Activated CD8-positive, alpha-beta T cell treated with anti-CD3 and anti-CD28 coated beads, Interleukin-2, amount 10 ng/mL, durations not matched to agents 7 days and 5 days (primary cell): ENCODE measurements around the gene ZBTB26. TPM values are rescaled to one million over a fixed set of nuclear protein-coding genes. Genes with fewer than 3 reads are reported as not detected.
A peak's percentile ranks its signal among the peaks of the same experiment; 100 is the strongest.

ENCODE experiments used
- ATAC-seq: fragments of 150-1000 bp; cut with Tn5 transposase; one replicate; pipeline ENCODE4 v1.10.0; 2021; ENCODE audit warnings: moderate library complexity
- CTCF ChIA-PET: fragments of 350-600 bp; sonication (Branson Sonifier 250); formaldehyde crosslinking; loops from one replicate; lab custom pipeline; 2021; ENCODE audit warnings: antibody characterized with exemption; lab: Charles Lee
- POLR2A ChIA-PET: fragments of 350-600 bp; sonication (Branson Sonifier 250); formaldehyde crosslinking; loops from one replicate; lab custom pipeline; 2021; ENCODE audit warnings: antibody characterized with exemption; lab: Charles Lee
- DNase-seq: peaks from one replicate; pipeline ENCODE4 v3.0.0-alpha.2; 2020
- H3K27ac Mint-ChIP-seq: one replicate; pipeline ENCODE4 v1.8.0; 2021; ENCODE audit warnings: mild to moderate bottlenecking, mixed read lengths
- H3K27me3 Mint-ChIP-seq: one replicate; pipeline ENCODE4 v1.8.0; 2021; ENCODE audit warnings: low read depth, mixed read lengths
- H3K36me3 Mint-ChIP-seq: one replicate; pipeline ENCODE4 v1.8.0; 2021; ENCODE audit warnings: low read depth, mixed read lengths
- H3K4me1 Mint-ChIP-seq: one replicate; pipeline ENCODE4 v1.8.0; 2021; ENCODE audit warnings: low read depth, mixed read lengths
- H3K4me3 Mint-ChIP-seq: one replicate; pipeline ENCODE4 v1.8.0; 2021; ENCODE audit warnings: mild to moderate bottlenecking, mixed read lengths
- H3K9me3 Mint-ChIP-seq: one replicate; pipeline ENCODE4 v1.8.0; 2022; ENCODE audit warnings: mixed read lengths; ENCODE audit not compliant: insufficient read depth
- total RNA-seq, 2 experiments: library from RNA; stranded (reverse); gene quantifications; one replicate each; pipeline ENCODE4 v1.2.3, GENCODE V29; 2021

Gene ZBTB26
- total RNA-seq, 2 experiments from 2014 or later: 6.6 to 7.1 TPM

- CTCF ChIA-PET: interaction anchor here (1.6 kb wide), 1 partner anchor 44 kb away, joined by 3 read pairs; no protein-coding TSS in a partner anchor
- Mint-ChIP-seq H3K27ac (peak overlapping the region; percentile 27), H3K9me3 (no peaks in the 10 kb centered on the region), H3K36me3 (peaks cover 9% of the 10 kb centered on the region), H3K4me1 (peaks cover 55% of the 10 kb centered on the region), H3K4me3 (no peak overlapping the region), H3K27me3 (no peaks in the 10 kb centered on the region)
- DNase-seq: no peak
- POLR2A ChIA-PET: no interaction called here
- no peak for ATAC-seq
Measured at GRCh38 chr9:122944960-122945888, 13.9 kb upstream of the ZBTB26 start.

GRCh38 chr9:122941582-122942234, 10.4 kb upstream of the ZBTB26 start:
- no peaks in the 10 kb centered on the region for H3K9me3 Mint-ChIP-seq
- peaks cover 38% of the 10 kb centered on the region for H3K4me1 Mint-ChIP-seq
- H3K27ac Mint-ChIP-seq: peak overlapping the region; percentile 86
- ATAC-seq: no peak
- H3K27me3 Mint-ChIP-seq: no peaks in the 10 kb centered on the region
- H3K4me3 Mint-ChIP-seq: peak overlapping the region; percentile 91
- H3K36me3 Mint-ChIP-seq: peaks cover 16% of the 10 kb centered on the region
- no peak for DNase-seq
- POLR2A ChIA-PET: interaction anchor here (0.6 to 4.6 kb wide), 9 partner anchors 11 to 121 kb away, joined by 3 to 46 read pairs (median 4); partner anchors contain the start of genes PDCL, RC3H2, ZBTB26 and ZBTB6
- CTCF ChIA-PET: interaction anchor here (1.0 to 3.5 kb wide), 3 partner anchors 9 to 49 kb away, joined by 3 to 14 read pairs (median 4); partner anchors contain the start of gene ZBTB26

- POLR2A ChIA-PET: interaction anchor here (0.6 to 4.6 kb wide), 14 partner anchors 10 to 880 kb away, joined by 3 to 46 read pairs (median 4); partner anchors contain the start of genes PDCL, RC3H2, ZBTB26 and ZBTB6
- peaks cover 36% of the 10 kb centered on the region for H3K4me1 Mint-ChIP-seq
Measured at GRCh38 chr9:122940749-122941581, 9.7 kb upstream of the ZBTB26 start, which contains the start of gene RABGAP1. TSS of gene RABGAP1 (plus strand) at chr9:122941020. CDS start at chr9:122957060, 16,040 bp downstream.

GRCh38 chr9:122940454-122940748, 9.1 kb upstream of the ZBTB26 start:
- no peaks in the 10 kb centered on the region for H3K9me3 Mint-ChIP-seq
- peaks cover 23% of the 10 kb centered on the region for H3K36me3 Mint-ChIP-seq
- peak overlapping the region; percentile 78 for H3K27ac Mint-ChIP-seq
- ChIA-PET POLR2A (interaction anchor here (0.6 to 4.6 kb wide), 11 partner anchors 10 to 879 kb away, joined by 3 to 46 read pairs (median 4); partner anchors contain the start of genes PDCL, RC3H2, ZBTB26 and ZBTB6), CTCF (interaction anchor here (0.6 to 3.5 kb wide), 6 partner anchors 8 to 476 kb away, joined by 3 to 14 read pairs (median 3); partner anchors contain the start of genes RC3H2 and ZBTB26)
- DNase-seq: no peak
- no peaks in the 10 kb centered on the region for H3K27me3 Mint-ChIP-seq
- H3K4me3 Mint-ChIP-seq: peak overlapping the region; percentile 91
- ATAC-seq: no peak
- H3K4me1 Mint-ChIP-seq: peaks cover 30% of the 10 kb centered on the region

More at GRCh38 chr9:122940749-122941581, 9.7 kb upstream of the ZBTB26 start, which contains the start of gene RABGAP1:
- peak; percentile 99 for DNase-seq
- peaks cover 23% of the 10 kb centered on the region for H3K36me3 Mint-ChIP-seq
- CTCF ChIA-PET: interaction anchor here (0.7 to 3.5 kb wide), 6 partner anchors 9 to 477 kb away, joined by 3 to 14 read pairs (median 3); partner anchors contain the start of genes RC3H2 and ZBTB26
- peak within 1 kb of the TSS; percentile 86 for H3K27ac Mint-ChIP-seq
- ATAC-seq: peak; percentile 99
- H3K27me3 Mint-ChIP-seq: no peaks in the 10 kb centered on the region
- no peaks in the 10 kb centered on the region for H3K9me3 Mint-ChIP-seq
- H3K4me3 Mint-ChIP-seq: peak within 1 kb of the TSS; percentile 91

- DNase-seq (no peak), ATAC-seq (no peak)
- no peaks in the 10 kb centered on the region for H3K9me3 Mint-ChIP-seq
- H3K36me3 Mint-ChIP-seq: peaks cover 23% of the 10 kb centered on the region
- H3K27me3 Mint-ChIP-seq: no peaks in the 10 kb centered on the region
- no peak overlapping the region for H3K27ac Mint-ChIP-seq
- H3K4me3 Mint-ChIP-seq: no peak overlapping the region
- ChIA-PET CTCF (interaction anchor here (0.6 kb wide), 1 partner anchor 82 kb away, joined by 3 read pairs; no protein-coding TSS in a partner anchor), POLR2A (interaction anchor here (0.6 to 4.6 kb wide), 5 partner anchors 9 to 57 kb away, joined by 3 to 46 read pairs (median 12); partner anchors contain the start of genes RC3H2, ZBTB26 and ZBTB6)
- peaks cover 26% of the 10 kb centered on the region for H3K4me1 Mint-ChIP-seq
Measured at GRCh38 chr9:122939601-122940000, 8.3 kb upstream of the ZBTB26 start.

- H3K36me3 Mint-ChIP-seq: peaks cover 28% of the 10 kb centered on the region
- no peak overlapping the region for H3K4me3 Mint-ChIP-seq
- CTCF ChIA-PET: no interaction called here
- H3K27ac Mint-ChIP-seq: no peak overlapping the region
- peaks cover 27% of the 10 kb centered on the region for H3K4me1 Mint-ChIP-seq
- DNase-seq (no peak), ATAC-seq (no peak)
- no peaks in the 10 kb centered on the region for H3K9me3 Mint-ChIP-seq
- no peaks in the 10 kb centered on the region for H3K27me3 Mint-ChIP-seq
- POLR2A ChIA-PET: no interaction called here
Measured at GRCh38 chr9:122936883-122937282, 5.6 kb upstream of the ZBTB26 start.

- Mint-ChIP-seq H3K27ac (no peak overlapping the region), H3K9me3 (no peaks in the 10 kb centered on the region), H3K4me3 (no peak overlapping the region), H3K36me3 (peaks cover 29% of the 10 kb centered on the region), H3K27me3 (no peaks in the 10 kb centered on the region), H3K4me1 (peaks cover 22% of the 10 kb centered on the region)
- CTCF ChIA-PET: no interaction called here
- ATAC-seq (no peak), DNase-seq (no peak)
- POLR2A ChIA-PET: no interaction called here
Measured at GRCh38 chr9:122936464-122936863, 5.2 kb upstream of the ZBTB26 start.

GRCh38 chr9:122930541-122931225, 629 bp downstream of the ZBTB26 start:
- POLR2A ChIA-PET: interaction anchor here (1.6 to 4.8 kb wide), 3 partner anchors 10 to 27 kb away, joined by 22 to 46 read pairs (median 36); partner anchors contain the start of genes RABGAP1, RC3H2 and ZBTB6
- Mint-ChIP-seq H3K4me3 (no peak overlapping the region), H3K27me3 (no peaks in the 10 kb centered on the region), H3K4me1 (peaks cover 12% of the 10 kb centered on the region), H3K36me3 (peaks cover 9% of the 10 kb centered on the region), H3K27ac (no peak overlapping the region), H3K9me3 (no peaks in the 10 kb centered on the region)
- CTCF ChIA-PET: interaction anchor here (0.9 to 3.1 kb wide), 5 partner anchors 7 to 18 kb away, joined by 3 to 14 read pairs (median 6); partner anchors contain the start of genes RABGAP1 and ZBTB6
- DNase-seq (no peak), ATAC-seq (no peak)

- DNase-seq (no peak), ATAC-seq (no peak)
- Mint-ChIP-seq H3K27me3 (no peaks in the 10 kb centered on the region), H3K9me3 (no peaks in the 10 kb centered on the region), H3K27ac (no peak overlapping the region), H3K4me1 (peaks cover 9% of the 10 kb centered on the region), H3K4me3 (no peak overlapping the region), H3K36me3 (peaks cover 7% of the 10 kb centered on the region)
- POLR2A ChIA-PET: interaction anchor here (0.8 to 4.8 kb wide), 3 partner anchors 11 to 25 kb away, joined by 4 to 46 read pairs (median 36); partner anchors contain the start of genes RABGAP1, RC3H2 and ZBTB6
- CTCF ChIA-PET: interaction anchor here (0.7 to 1.4 kb wide), 6 partner anchors 13 to 242 kb away, joined by 3 to 6 read pairs (median 4); partner anchors contain the start of gene ZBTB6
Measured at GRCh38 chr9:122929796-122930354, 1.4 kb downstream of the ZBTB26 start.

GRCh38 chr9:122923947-122924346, 7.4 kb downstream of the ZBTB26 start:
- H3K27me3 Mint-ChIP-seq: no peaks in the 10 kb centered on the region
- H3K27ac Mint-ChIP-seq: no peak overlapping the region
- ChIA-PET CTCF (interaction anchor here (0.9 kb wide), 2 partner anchors 8 to 11 kb away, joined by 3 to 5 read pairs; partner anchors contain the start of genes ZBTB26 and ZBTB6), POLR2A (no interaction called here)
- no peaks in the 10 kb centered on the region for H3K4me1 Mint-ChIP-seq
- peaks cover 15% of the 10 kb centered on the region for H3K36me3 Mint-ChIP-seq
- H3K4me3 Mint-ChIP-seq: no peak overlapping the region
- H3K9me3 Mint-ChIP-seq: no peaks in the 10 kb centered on the region
- ATAC-seq (no peak), DNase-seq (no peak)
